OCI-LY1 (cell line): ENCODE measurements around the gene PTHLH.

Source experiments
- CTCF ChIP-seq: fragments of 200-600 bp; sonication (generic), shearing (Covaris generic); IDR thresholded peaks from 2 replicates; pipeline ENCODE4 v1.5.1; 2017; ENCODE audit warnings: mild to moderate bottlenecking, antibody characterized with exemption, low read length, moderate library complexity, mixed read lengths
- EZH2 ChIP-seq: fragments of 200-600 bp; sonication (generic), shearing (Covaris generic); IDR thresholded peaks from 2 replicates; pipeline ENCODE4 v1.8.0; 2017; ENCODE audit warnings: borderline replicate concordance, mixed run types, mild to moderate bottlenecking, antibody characterized with exemption, low read length, moderate library complexity, mixed read lengths

DNA sequence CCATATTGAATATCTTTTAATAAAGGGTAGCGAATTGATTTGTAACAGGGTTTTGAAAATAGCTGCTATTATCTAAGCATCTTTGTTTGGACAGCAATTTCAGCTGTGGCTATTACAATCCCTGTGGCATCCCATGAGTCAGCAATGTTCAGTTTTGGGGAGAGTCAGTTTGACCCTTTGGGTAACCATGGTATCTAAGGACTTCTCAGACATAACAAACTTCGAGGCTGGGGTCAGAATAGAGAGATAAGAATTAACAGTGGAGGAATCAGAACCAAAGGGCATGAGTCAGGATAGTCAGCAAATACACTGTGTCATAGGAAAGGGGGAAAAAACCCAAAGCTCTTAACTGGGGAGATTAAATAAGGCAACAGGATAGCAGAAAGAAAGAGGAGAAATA lies 11.7 kb upstream of the PTHLH start:
- TF ChIP-seq CTCF (no peak), EZH2 (no peak)
